Heart right ventricle (tissue), 16 donors: ENCODE measurements around the gene TRMT11. TPM values are rescaled to one million over a fixed set of nuclear protein-coding genes. Genes with fewer than 3 reads are reported as not detected.

Experiments
- ATAC-seq, 8 donors: fragments of 200-7000 bp; cut with Tn5 transposase; one replicate each; pipeline ENCODE4 v1.9.1; 2020; ENCODE audit warnings: mild to moderate bottlenecking in 8 of 8, moderate library complexity in 8 of 8, moderate number of reproducible peaks in 1 of 8
- DNase-seq, 2 donors: peaks; one replicate each; pipeline ENCODE4 v3.0.0-alpha.2; 2020
- H3K27ac ChIP-seq, 10 donors: fragments of 200-600 bp; sonication (generic) in 2 of 10; one replicate each; pipeline versions ENCODE4 v1.5.0 to v1.8.0; 2020 to 2022; ENCODE audit warnings: mild to moderate bottlenecking in 3 of 10
- H3K27me3 ChIP-seq, 7 donors: fragments of 200-600 bp; one replicate each; pipeline ENCODE4 v1.8.0; 2021 to 2022; ENCODE audit warnings: mild to moderate bottlenecking in 2 of 7
- H3K36me3 ChIP-seq, 9 donors: fragments of 200-600 bp; sonication (generic) in 1 of 9; one replicate each; pipeline versions ENCODE4 v1.5.0 to v1.8.0; 2020 to 2022; ENCODE audit warnings: mild to moderate bottlenecking in 2 of 9
- H3K4me1 ChIP-seq, 9 donors: fragments of 200-600 bp; sonication (generic) in 1 of 9; one replicate each; pipeline versions ENCODE4 v1.5.0 to v1.8.0; 2020 to 2022; ENCODE audit warnings: mild to moderate bottlenecking in 4 of 9
- H3K4me3 ChIP-seq, 10 donors: fragments of 200-600 bp; sonication (generic) in 2 of 10; one replicate each; pipeline versions ENCODE4 v1.5.0 to v1.8.0; 2020 to 2022; ENCODE audit warnings: mild to moderate bottlenecking in 7 of 10, moderate library complexity in 2 of 10
- H3K9me3 ChIP-seq, 11 donors: fragments of 200-600 bp in 10 of 11; sonication (generic) in 2 of 11; one replicate each; pipeline versions ENCODE4 v1.5.0 to v1.8.0; 2013 to 2022; ENCODE audit warnings: mild to moderate bottlenecking in 2 of 11, control low read depth in 1 of 11, moderate library complexity in 1 of 11
- WGBS, 2 donors: extraction: QIAGEN DNeasy Blood & Tissue Kit; methylation state at CpG; one replicate each; pipeline ENCODE4 v1.1.7; 2013; ENCODE audit warnings: inconsistent platforms in 1 of 2; 5-methylcytosine and 5-hydroxymethylcytosine counted together
- intact Hi-C, 10 donors: fragments of 100-400 bp; cut with DNase I; formaldehyde crosslinking; loops; one replicate each; pipeline versions ENCODE4 v1.11.1 to v1.14.2; 2022
- polyA plus RNA-seq, 2 donors: library from polyadenylated mRNA; stranded (reverse); fragments of 200-250 nt; gene quantifications; one replicate each; pipeline ENCODE4 v1.2.3, GENCODE V29; 2013
- total RNA-seq, 10 donors: library from RNA; stranded (reverse); fragmentation: NEBNext Ultra II Directional in 3 of 10; extraction: Animal tissue kit (Norgen Biotek cat#: 25700) in 3 of 10; gene quantifications; one replicate each; pipeline versions ENCODE4 v1.2.1 to v1.2.4, GENCODE V29; 2021 to 2023
- TF ChIP-seq, protein P1 (sequence below), 9 donors: fragments of 200-600 bp; sonication (generic) in 2 of 9; IDR thresholded peaks; one replicate each; pipeline versions ENCODE4 v1.5.0 to v1.8.0; 2021 to 2022; ENCODE audit warnings: antibody characterized with exemption in 9 of 9, mild to moderate bottlenecking in 5 of 9, moderate library complexity in 1 of 9
- donor health status: Arrhythmogenic right ventricular cardiomyopathy.
- donor health status: ischemic (EF 13 %, LVEDD 7.1; RV severe dilation, severe dysfunction).
- donor health status: healthy with polysubstance abuse.
- donor health status: DM: no; HTN: yes; CAD: no.
- donor health status: DM: no; HTN: no; CAD: no.
- donor health status: ischemic (EF 25% LVEDD 6.9; RV normal size, moderate dysfunction).
- donor health status: ischemic (EF 25% LVEDD 5.7; RV mildly dilated, moderate dysfunction).
- donor health status: healthy.
- donor health status: DM: yes; HTN: yes; CAD: no.
- donor health status: Ischemic cardiomyopathy.
- donor health status: ischemic (EF 35%, LVEDD 5.7; RV mildly dilated, moderate dysfunction).
- donor health status: nonischemic (EF 11% LVEDD 7.7; RV severe dilation, severe dysfunction).
- donor health status: DM: yes; HTN: yes; CAD: no.
- donor health status: PGD.
- donor health status: ischemic (EF 29% LVEDD 5.4; RV normal size, mild dysfunction).
- donor health status: nonischemic (EF 23%, LVEDD 6.1; RV moderate dilation, normal function).

The TRMT11 gene
- total and polyA plus RNA-seq, 12 donors, result 7.2 to 15.8 (median 11.0) TPM

- H3K4me1 ChIP-seq, result peaks cover 0 to 15% (median 9%) of the 10 kb centered on the region in 9 donors
- H3K9me3 ChIP-seq, result no peaks in the 10 kb centered on the region
- H3K36me3 ChIP-seq, result no peaks in the 10 kb centered on the region
- H3K27me3 ChIP-seq, result no peaks in the 10 kb centered on the region
- 89% methylated on average over 7 of the region's 7 CpGs for WGBS, 2 donors
- intact Hi-C loops, result loop anchor here in 6 of 10 donors (5.0 to 10.0 kb wide), 7 partner anchors 36 to 638 kb away; no protein-coding TSS in a partner anchor
- H3K27ac ChIP-seq, result no peak overlapping the region
- ATAC-seq, result no peak
- TF ChIP-seq, protein P1, sequence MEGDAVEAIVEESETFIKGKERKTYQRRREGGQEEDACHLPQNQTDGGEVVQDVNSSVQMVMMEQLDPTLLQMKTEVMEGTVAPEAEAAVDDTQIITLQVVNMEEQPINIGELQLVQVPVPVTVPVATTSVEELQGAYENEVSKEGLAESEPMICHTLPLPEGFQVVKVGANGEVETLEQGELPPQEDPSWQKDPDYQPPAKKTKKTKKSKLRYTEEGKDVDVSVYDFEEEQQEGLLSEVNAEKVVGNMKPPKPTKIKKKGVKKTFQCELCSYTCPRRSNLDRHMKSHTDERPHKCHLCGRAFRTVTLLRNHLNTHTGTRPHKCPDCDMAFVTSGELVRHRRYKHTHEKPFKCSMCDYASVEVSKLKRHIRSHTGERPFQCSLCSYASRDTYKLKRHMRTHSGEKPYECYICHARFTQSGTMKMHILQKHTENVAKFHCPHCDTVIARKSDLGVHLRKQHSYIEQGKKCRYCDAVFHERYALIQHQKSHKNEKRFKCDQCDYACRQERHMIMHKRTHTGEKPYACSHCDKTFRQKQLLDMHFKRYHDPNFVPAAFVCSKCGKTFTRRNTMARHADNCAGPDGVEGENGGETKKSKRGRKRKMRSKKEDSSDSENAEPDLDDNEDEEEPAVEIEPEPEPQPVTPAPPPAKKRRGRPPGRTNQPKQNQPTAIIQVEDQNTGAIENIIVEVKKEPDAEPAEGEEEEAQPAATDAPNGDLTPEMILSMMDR (IDR thresholded peaks at IDR 0.05), result peak in 1 of 9 donors; percentile 32
- H3K4me3 ChIP-seq, result no peak overlapping the region
- no peak for DNase-seq
Observed at GRCh38 chr6:125952764-125953501, 33.4 kb upstream of the TRMT11 start.

DNA sequence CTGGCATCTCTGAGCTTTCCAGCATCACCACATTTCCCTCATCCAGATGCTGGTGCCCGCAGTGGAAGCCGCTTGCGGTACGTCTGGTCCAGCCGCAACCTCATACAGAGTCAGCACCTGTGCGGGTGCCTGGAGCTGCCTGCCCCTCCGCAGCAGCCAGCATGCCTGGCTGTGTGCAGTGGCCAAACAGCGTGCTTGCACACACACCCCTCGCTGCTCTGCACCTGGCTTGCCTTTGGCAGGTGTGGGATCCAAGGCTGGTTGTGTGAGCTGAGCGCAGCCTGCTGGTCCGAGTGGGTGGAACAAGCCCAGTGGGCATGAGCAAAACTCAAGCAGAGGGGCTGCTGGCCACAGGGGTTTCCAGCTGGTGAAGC, 32.9 kb upstream of the TRMT11 start:
- DNase-seq (no peak), ATAC-seq (no peak)
- Histone ChIP-seq H3K4me3 (no peak overlapping the region), H3K9me3 (no peaks in the 10 kb centered on the region), H3K36me3 (no peaks in the 10 kb centered on the region), H3K27me3 (no peaks in the 10 kb centered on the region), H3K27ac (no peak overlapping the region), H3K4me1 (peaks cover 0 to 18% (median 14%) of the 10 kb centered on the region in 9 donors)
- intact Hi-C loops, result loop anchor here in 6 of 10 donors (5.0 to 10.0 kb wide), 7 partner anchors 36 to 639 kb away; no protein-coding TSS in a partner anchor
- TF ChIP-seq, protein P1 (IDR thresholded peaks at IDR 0.05), result no peak
- 73 to 74% methylated on average over 11 of the region's 11 CpGs for WGBS, 2 donors

GRCh38 chr6:125954735-125955339, 31.5 kb upstream of the TRMT11 start:
- WGBS, 2 donors, result 59 to 70% methylated on average over 5 of the region's 5 CpGs
- peaks cover 0 to 30% (median 23%) of the 10 kb centered on the region in 9 donors for H3K4me1 ChIP-seq
- no peaks in the 10 kb centered on the region for H3K27me3 ChIP-seq
- ATAC-seq (no peak), DNase-seq (no peak)
- no peak overlapping the region for H3K27ac ChIP-seq
- TF ChIP-seq, protein P1 (IDR thresholded peaks at IDR 0.05), result no peak
- intact Hi-C loops, result loop anchor here in 8 of 10 donors (5.0 to 10.0 kb wide), 12 partner anchors 38 to 653 kb away; partner anchors contain the start of genes NCOA7 (in 3 of the 8) and HDDC2 (in 2 of the 8)
- no peaks in the 10 kb centered on the region for H3K36me3 ChIP-seq
- no peaks in the 10 kb centered on the region for H3K9me3 ChIP-seq
- no peak overlapping the region for H3K4me3 ChIP-seq

- WGBS, 2 donors, result 38 to 48% methylated on average over 5 of the region's 5 CpGs
- H3K4me3 ChIP-seq, result peak overlapping the region in 9 of 10 donors; percentile 70 to 100 (median 87)
- peak overlapping the region in 8 of 10 donors; percentile 89 to 97 (median 95) for H3K27ac ChIP-seq
Observed at GRCh38 chr6:125955973-125956372, 30.4 kb upstream of the TRMT11 start.

More at GRCh38 chr6:125955973-125956372, 30.4 kb upstream of the TRMT11 start:
- ATAC-seq (no peak), DNase-seq (no peak)
- intact Hi-C loops, result loop anchor here in 8 of 10 donors (1.0 to 10.0 kb wide), 14 partner anchors 39 to 654 kb away; partner anchors contain the start of genes NCOA7 (in 3 of the 8) and HDDC2 (in 2 of the 8)
- Histone ChIP-seq H3K27me3 (no peaks in the 10 kb centered on the region), H3K4me1 (peaks cover 0 to 30% (median 24%) of the 10 kb centered on the region in 9 donors), H3K9me3 (no peaks in the 10 kb centered on the region), H3K36me3 (peaks cover 0 to under 1% (median 0%) of the 10 kb centered on the region in 9 donors)
- TF ChIP-seq, protein P1 (IDR thresholded peaks at IDR 0.05), result no peak
